BLaER1 (cell line): Measurements from ENCODE around the gene SLC6A12.

Experiments used
- H3K27ac ChIP-seq: shearing (Covaris generic); formaldehyde crosslinking; 2 replicates; pipeline ENCODE4 v1.8.1; 2022
- H3K27me3 ChIP-seq: shearing (Covaris generic); formaldehyde crosslinking; 2 replicates; pipeline ENCODE4 v1.8.1; 2022
- H3K36me3 ChIP-seq: shearing (Covaris generic); formaldehyde crosslinking; 2 replicates; pipeline ENCODE4 v1.8.1; 2022
- H3K4me1 ChIP-seq: shearing (Covaris generic); formaldehyde crosslinking; 2 replicates; pipeline ENCODE4 v1.8.1; 2022
- H3K4me2 ChIP-seq: shearing (Covaris generic); formaldehyde crosslinking; 2 replicates; pipeline ENCODE4 v1.8.1; 2022
- H3K4me3 ChIP-seq: shearing (Covaris generic); formaldehyde crosslinking; 2 replicates; pipeline ENCODE4 v1.8.1; 2022
- H3K9ac ChIP-seq: shearing (Covaris generic); formaldehyde crosslinking; 2 replicates; pipeline ENCODE4 v1.8.1; 2022
- H3K9me3 ChIP-seq: shearing (Covaris generic); formaldehyde crosslinking; 2 replicates; pipeline ENCODE4 v1.8.1; 2022
- H4K20me1 ChIP-seq: shearing (Covaris generic); formaldehyde crosslinking; 2 replicates; pipeline ENCODE4 v1.8.1; 2022
- Cebpa-rat ChIP-seq: shearing (Covaris generic); IDR thresholded peaks from 2 replicates; pipeline ENCODE4 v1.8.1; 2022

SLC6A12 gene

GRCh38 chr12:227286-227915 is 13.4 kb upstream of the SLC6A12 start:
- H3K4me1 ChIP-seq, result peaks cover 1% of the 10 kb centered on the region
- no peak overlapping the region for H3K4me3 ChIP-seq
- H3K36me3 ChIP-seq, result no peaks in the 10 kb centered on the region
- no peaks in the 10 kb centered on the region for H3K27me3 ChIP-seq
- no peak overlapping the region for H3K9ac ChIP-seq
- no peak overlapping the region for H3K4me2 ChIP-seq
- no peaks in the 10 kb centered on the region for H3K9me3 ChIP-seq
- no peak overlapping the region for H3K27ac ChIP-seq
- H4K20me1 ChIP-seq, result no peaks in the 10 kb centered on the region
- no peak for TF ChIP-seq Cebpa-rat

GRCh38 chr12:226401-226800 is 12.4 kb upstream of the SLC6A12 start:
- Histone ChIP-seq H4K20me1 (no peaks in the 10 kb centered on the region), H3K4me1 (no peaks in the 10 kb centered on the region), H3K4me2 (no peak overlapping the region), H3K4me3 (no peak overlapping the region), H3K27me3 (no peaks in the 10 kb centered on the region), H3K36me3 (no peaks in the 10 kb centered on the region), H3K9me3 (no peaks in the 10 kb centered on the region), H3K27ac (no peak overlapping the region), H3K9ac (no peak overlapping the region)
- TF ChIP-seq Cebpa-rat, result no peak

- no peaks in the 10 kb centered on the region for H3K27me3 ChIP-seq
- no peaks in the 10 kb centered on the region for H3K9me3 ChIP-seq
- H3K4me2 ChIP-seq, result no peak overlapping the region
- H3K9ac ChIP-seq, result no peak overlapping the region
- H3K27ac ChIP-seq, result no peak overlapping the region
- no peak overlapping the region for H3K4me3 ChIP-seq
- H3K4me1 ChIP-seq, result 0 out of 2 replicates have a peak, but pooled peaks cover 3% of the 10 kb centered on the region
- H4K20me1 ChIP-seq, result no peaks in the 10 kb centered on the region
- no peak for TF ChIP-seq Cebpa-rat
- H3K36me3 ChIP-seq, result no peaks in the 10 kb centered on the region
Observed at GRCh38 chr12:225012-225411, 11.1 kb upstream of the SLC6A12 start.

GRCh38 chr12:224330-224729 is 10.4 kb upstream of the SLC6A12 start:
- Histone ChIP-seq H3K27ac (no peak overlapping the region), H3K36me3 (no peaks in the 10 kb centered on the region), H3K4me3 (no peak overlapping the region), H3K27me3 (no peaks in the 10 kb centered on the region), H3K4me1 (0 out of 2 replicates have a peak, but pooled peaks cover 10% of the 10 kb centered on the region), H3K4me2 (no peak overlapping the region), H3K9me3 (no peaks in the 10 kb centered on the region), H3K9ac (no peak overlapping the region), H4K20me1 (no peaks in the 10 kb centered on the region)
- no peak for TF ChIP-seq Cebpa-rat

GRCh38 chr12:223841-224240 is 9.9 kb upstream of the SLC6A12 start:
- no peaks in the 10 kb centered on the region for H3K36me3 ChIP-seq
- H3K27ac ChIP-seq, result no peak overlapping the region
- H3K4me1 ChIP-seq, result 0 out of 2 replicates have a peak, but pooled peaks cover 10% of the 10 kb centered on the region
- TF ChIP-seq Cebpa-rat, result no peak
- no peaks in the 10 kb centered on the region for H4K20me1 ChIP-seq
- H3K9ac ChIP-seq, result no peak overlapping the region
- no peaks in the 10 kb centered on the region for H3K27me3 ChIP-seq
- H3K9me3 ChIP-seq, result no peaks in the 10 kb centered on the region
- no peak overlapping the region for H3K4me2 ChIP-seq
- H3K4me3 ChIP-seq, result no peak overlapping the region

GRCh38 chr12:221736-222135 is 7.8 kb upstream of the SLC6A12 start:
- Histone ChIP-seq H3K4me3 (no peak overlapping the region), H3K9ac (no peak overlapping the region), H3K27me3 (no peaks in the 10 kb centered on the region), H3K36me3 (no peaks in the 10 kb centered on the region), H3K9me3 (no peaks in the 10 kb centered on the region), H4K20me1 (no peaks in the 10 kb centered on the region), H3K4me2 (no peak overlapping the region), H3K27ac (no peak overlapping the region), H3K4me1 (0 out of 2 replicates have a peak, but pooled peaks cover 10% of the 10 kb centered on the region)
- TF ChIP-seq Cebpa-rat, result no peak

- H3K27me3 ChIP-seq, result no peaks in the 10 kb centered on the region
- H3K4me2 ChIP-seq, result no peak overlapping the region
- H3K36me3 ChIP-seq, result no peaks in the 10 kb centered on the region
- no peaks in the 10 kb centered on the region for H3K9me3 ChIP-seq
- H3K4me1 ChIP-seq, result 0 out of 2 replicates have a peak, but pooled peaks cover 10% of the 10 kb centered on the region
- no peak for TF ChIP-seq Cebpa-rat
- no peaks in the 10 kb centered on the region for H4K20me1 ChIP-seq
- H3K9ac ChIP-seq, result no peak overlapping the region
- H3K27ac ChIP-seq, result no peak overlapping the region
- H3K4me3 ChIP-seq, result no peak overlapping the region
Observed at GRCh38 chr12:220946-221550, 7.1 kb upstream of the SLC6A12 start.

- H3K4me3 ChIP-seq, result no peak overlapping the region
- no peaks in the 10 kb centered on the region for H4K20me1 ChIP-seq
- H3K27me3 ChIP-seq, result no peaks in the 10 kb centered on the region
- no peak overlapping the region for H3K9ac ChIP-seq
- TF ChIP-seq Cebpa-rat, result no peak
- no peaks in the 10 kb centered on the region for H3K36me3 ChIP-seq
- no peak overlapping the region for H3K4me2 ChIP-seq
- H3K9me3 ChIP-seq, result no peaks in the 10 kb centered on the region
- H3K4me1 ChIP-seq, result 0 out of 2 replicates have a peak, but pooled peaks cover 10% of the 10 kb centered on the region
- no peak overlapping the region for H3K27ac ChIP-seq
Observed at GRCh38 chr12:220491-220890, 6.5 kb upstream of the SLC6A12 start.

GRCh38 chr12:219891-220352 is 6.0 kb upstream of the SLC6A12 start:
- no peak overlapping the region for H3K4me3 ChIP-seq
- no peak overlapping the region for H3K9ac ChIP-seq
- no peak overlapping the region for H3K27ac ChIP-seq
- no peaks in the 10 kb centered on the region for H3K9me3 ChIP-seq
- H4K20me1 ChIP-seq, result no peaks in the 10 kb centered on the region
- peaks cover 15% of the 10 kb centered on the region; the same call in 1 of the 2 replicates for H3K4me1 ChIP-seq
- H3K4me2 ChIP-seq, result 0 out of 2 replicates have a peak overlapping the region, but pooled peaks have one; percentile 5
- H3K36me3 ChIP-seq, result no peaks in the 10 kb centered on the region
- TF ChIP-seq Cebpa-rat, result no peak
- H3K27me3 ChIP-seq, result no peaks in the 10 kb centered on the region

- Histone ChIP-seq H4K20me1 (no peaks in the 10 kb centered on the region), H3K9me3 (no peaks in the 10 kb centered on the region), H3K4me3 (no peak overlapping the region), H3K9ac (no peak overlapping the region), H3K27me3 (peaks cover 1% of the 10 kb centered on the region; the same call in 1 of the 2 replicates), H3K27ac (no peak overlapping the region), H3K4me2 (no peak overlapping the region), H3K36me3 (no peaks in the 10 kb centered on the region), H3K4me1 (peaks cover 21% of the 10 kb centered on the region)
- TF ChIP-seq Cebpa-rat, result no peak
Observed at GRCh38 chr12:218728-219590, 5.0 kb upstream of the SLC6A12 start.
